ENCODE measurements around the gene GH2.
"Not testable (repeated sequence)": the region's sequence is repeated elsewhere in the genome, so short reads cannot be mapped to it uniquely, and the experiment has no call there.

- TF ChIP-seq ESRRG (CRISPR knock-in tag; IDR thresholded peaks at IDR 0.05); ISL1 (CRISPR knock-in tag; IDR thresholded peaks at IDR 0.05); RARB (CRISPR knock-in tag; IDR thresholded peaks at IDR 0.05); PATZ1 (CRISPR knock-in tag; IDR thresholded peaks at IDR 0.05; ENCODE audit: borderline replicate concordance); ZFP30 (CRISPR knock-in tag; IDR thresholded peaks at IDR 0.05); CSDC2 (CRISPR knock-in tag; IDR thresholded peaks at IDR 0.05); ARNTL (CRISPR knock-in tag; IDR thresholded peaks at IDR 0.05; ENCODE audit: borderline replicate concordance, low read depth); ZNF8 (CRISPR knock-in tag; IDR thresholded peaks at IDR 0.05); TOX (CRISPR knock-in tag; IDR thresholded peaks at IDR 0.05; ENCODE audit: borderline replicate concordance); BACH2 (CRISPR knock-in tag; IDR thresholded peaks at IDR 0.05; ENCODE audit: borderline replicate concordance): not testable (repeated sequence)
- TF ChIP-seq, protein P1, sequence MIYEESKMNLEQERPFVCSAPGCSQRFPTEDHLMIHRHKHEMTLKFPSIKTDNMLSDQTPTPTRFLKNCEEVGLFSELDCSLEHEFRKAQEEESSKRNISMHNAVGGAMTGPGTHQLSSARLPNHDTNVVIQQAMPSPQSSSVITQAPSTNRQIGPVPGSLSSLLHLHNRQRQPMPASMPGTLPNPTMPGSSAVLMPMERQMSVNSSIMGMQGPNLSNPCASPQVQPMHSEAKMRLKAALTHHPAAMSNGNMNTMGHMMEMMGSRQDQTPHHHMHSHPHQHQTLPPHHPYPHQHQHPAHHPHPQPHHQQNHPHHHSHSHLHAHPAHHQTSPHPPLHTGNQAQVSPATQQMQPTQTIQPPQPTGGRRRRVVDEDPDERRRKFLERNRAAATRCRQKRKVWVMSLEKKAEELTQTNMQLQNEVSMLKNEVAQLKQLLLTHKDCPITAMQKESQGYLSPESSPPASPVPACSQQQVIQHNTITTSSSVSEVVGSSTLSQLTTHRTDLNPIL (CRISPR knock-in tag; IDR thresholded peaks at IDR 0.05; ENCODE audit: low read depth): not testable (repeated sequence)
Measured at GRCh38 chr17:63920050-63920449, 38.3 kb upstream of the GH2 start.
